Kidney capillary endothelial cell (primary cell): ENCODE measurements around the gene OR2T10.
"Not testable (repeated sequence)": the region's sequence is repeated elsewhere in the genome, so short reads cannot be mapped to it uniquely, and the experiment has no call there.

ENCODE experiments used
- DNase-seq: peaks from one replicate; pipeline ENCODE4 v3.0.0-alpha.2; 2018; ENCODE audit warnings: low spot score

The OR2T10 gene

DNA sequence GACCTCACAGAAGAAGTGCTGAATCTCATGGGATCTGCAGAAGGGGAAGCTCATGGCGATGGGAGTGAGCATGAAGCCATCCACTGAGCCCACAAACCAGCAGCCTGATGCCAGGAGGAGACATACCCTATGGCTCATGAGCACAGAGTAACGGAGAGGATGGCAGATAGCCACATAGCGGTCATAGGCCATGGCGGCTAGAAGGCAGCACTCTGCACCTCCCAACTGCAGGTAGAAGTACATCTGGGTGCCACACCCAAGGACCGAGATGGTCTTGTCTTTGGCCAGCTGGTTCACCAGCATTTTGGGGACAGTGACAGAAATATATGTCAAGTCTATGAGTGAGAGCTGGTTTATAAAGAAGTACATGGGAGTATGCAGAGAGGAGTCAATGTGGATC, 4.3 kb downstream of the OR2T10 start:
- no peak for DNase-seq

DNA sequence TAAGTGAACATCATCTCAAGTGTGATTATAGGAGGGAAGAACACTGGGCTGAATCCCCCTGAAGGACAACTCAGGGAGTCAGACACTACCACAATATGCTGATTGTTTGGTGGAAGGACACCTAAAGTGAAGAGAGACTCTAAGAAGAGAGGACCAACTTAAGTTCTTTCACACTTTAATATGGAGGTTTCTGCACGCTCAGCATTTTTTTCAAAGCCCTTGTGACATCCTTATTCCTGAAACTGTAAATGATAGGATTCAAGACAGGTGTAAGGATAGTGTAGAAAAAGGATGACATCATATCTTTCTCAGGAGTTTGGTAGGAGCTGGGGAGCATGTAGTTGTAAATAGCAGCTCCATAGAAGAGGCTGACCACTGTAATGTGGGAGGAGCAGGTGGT, 4.8 kb downstream of the OR2T10 start:
- no peak for DNase-seq

DNA sequence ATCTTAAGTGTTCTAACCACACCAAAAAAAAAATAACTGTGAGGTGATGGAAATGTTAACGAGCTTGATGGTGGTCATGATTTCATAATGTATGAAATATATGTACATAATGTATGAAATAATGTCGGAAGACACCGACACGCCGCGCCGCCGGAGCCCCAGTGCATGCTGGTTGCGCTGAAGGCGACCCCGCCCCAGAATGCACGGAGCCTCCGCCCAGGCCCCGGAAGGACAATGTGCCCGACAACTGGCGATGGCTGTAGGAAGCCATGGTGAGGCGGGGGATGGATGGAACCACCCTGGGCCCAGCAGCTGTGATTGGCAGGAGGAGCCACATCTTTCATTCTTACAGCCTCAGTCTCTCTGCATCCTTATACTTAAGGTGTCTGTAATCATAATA, 7.4 kb downstream of the OR2T10 start:
- DNase-seq: no peak

DNA sequence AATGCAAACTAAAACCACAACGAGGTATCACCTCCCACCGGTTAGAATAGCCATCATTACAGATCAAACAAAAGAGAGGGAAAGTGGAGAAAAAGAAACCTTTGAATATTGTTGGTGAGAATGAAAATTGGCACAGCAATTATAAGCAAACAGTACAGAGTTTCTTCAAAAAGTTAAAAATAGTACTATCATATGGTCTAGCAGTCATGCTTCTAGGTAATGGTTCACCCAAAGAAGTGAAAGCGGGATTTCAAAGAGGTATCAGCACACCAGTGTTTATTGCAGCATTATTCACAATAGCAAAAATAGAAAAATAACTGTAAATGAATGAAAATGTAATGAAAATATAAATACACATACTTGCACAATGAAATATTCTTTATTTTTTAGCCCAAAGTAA, 8.2 kb downstream of the OR2T10 start:
- no peak for DNase-seq

DNA sequence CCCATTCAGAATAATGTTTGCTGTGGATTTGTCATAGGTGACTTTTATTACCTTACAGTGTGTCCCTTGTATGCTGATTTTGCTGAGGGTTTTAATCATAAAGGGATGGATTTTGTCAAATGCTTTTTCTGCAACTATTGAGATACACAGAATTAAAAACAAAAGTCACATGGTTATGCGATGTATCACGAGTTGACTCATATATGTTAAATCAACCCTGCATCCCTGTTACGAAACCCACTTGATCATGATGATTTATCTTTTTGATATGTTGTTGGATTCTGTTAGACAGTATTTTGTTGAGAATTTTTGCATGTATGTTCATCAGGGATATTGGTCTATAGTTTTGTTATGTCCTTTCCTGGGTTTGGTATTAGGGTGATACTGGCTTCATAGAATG, 12.2 kb downstream of the OR2T10 start:
- no peak for DNase-seq

DNA sequence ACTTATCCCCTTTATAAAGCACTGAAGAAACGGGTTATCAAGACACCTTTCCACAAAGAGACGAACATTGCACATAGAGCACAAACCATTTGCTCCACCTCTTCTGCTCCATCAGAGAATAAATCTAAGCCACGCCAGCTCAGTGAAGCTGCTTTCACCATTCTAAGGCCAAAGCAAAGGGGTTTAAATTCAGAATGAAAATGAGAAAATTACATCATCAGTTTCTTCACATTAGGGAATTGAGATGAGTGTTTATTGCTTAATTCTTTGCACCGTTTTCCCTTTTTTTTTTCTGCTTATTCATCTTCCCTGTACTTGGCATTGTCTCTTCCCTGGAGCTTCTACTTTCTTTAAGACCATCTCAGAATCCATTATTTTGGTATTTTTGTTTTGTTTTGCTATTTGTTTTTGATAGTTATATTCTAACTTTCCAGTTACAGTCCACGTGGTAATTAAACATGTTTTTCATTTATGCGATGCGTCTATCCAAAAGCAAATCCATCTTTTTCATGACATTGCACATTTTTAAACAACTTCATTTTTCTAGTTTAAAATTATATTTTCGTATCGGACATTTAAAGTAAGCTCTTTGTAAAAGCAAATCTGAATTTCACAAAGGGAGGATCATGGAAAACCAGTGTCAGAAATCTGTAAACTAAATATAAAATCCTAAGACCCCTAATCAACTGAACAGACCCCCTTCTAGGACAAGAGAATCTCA, 21.1 kb downstream of the OR2T10 start:
- DNase-seq: no peak

DNA sequence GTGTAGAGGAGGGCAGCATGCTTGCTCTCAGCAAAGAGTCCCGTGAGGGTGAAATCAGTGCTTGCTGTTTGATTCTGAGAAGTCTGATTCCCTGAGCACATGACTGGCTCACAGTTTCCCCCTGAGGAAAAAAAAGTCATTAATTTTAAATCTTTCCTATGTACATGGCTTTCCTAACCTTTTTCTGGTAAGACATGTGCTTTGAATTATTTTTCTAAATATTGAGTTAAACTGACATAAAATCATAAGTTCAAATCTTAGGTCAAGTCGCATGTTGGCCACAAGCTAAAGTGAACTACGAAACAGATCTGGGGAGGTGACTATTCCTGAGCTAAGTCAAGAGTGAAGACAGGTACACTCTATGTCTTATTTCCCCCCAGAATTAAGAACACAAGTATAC, 22.8 kb downstream of the OR2T10 start, which contains the start of gene OR2T34:
TSS of gene OR2T34 (minus strand) at position 101 of the 400 bp plus-strand sequence. CDS start at position 101, 0 bp downstream.
- not testable (repeated sequence) for DNase-seq

DNA sequence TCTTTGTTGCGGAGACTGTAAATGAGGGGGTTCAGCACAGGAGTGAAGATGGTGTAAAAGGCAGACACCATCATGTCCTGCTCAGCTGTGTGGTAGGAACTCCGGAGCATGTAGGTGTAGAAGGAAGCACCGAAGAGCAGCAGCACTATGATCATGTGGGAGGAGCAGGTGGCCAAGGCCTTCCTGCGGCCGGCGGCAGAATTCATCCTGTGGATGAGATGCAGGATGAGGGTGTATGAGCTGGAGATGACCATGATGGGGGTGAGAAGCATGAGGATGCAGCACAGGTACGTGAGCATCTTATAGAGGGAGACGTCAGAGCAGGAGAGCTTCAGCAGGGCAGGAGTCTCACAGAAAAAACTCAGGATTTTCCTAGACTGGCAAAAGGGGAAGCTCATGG, 23.6 kb downstream of the OR2T10 start:
- DNase-seq: not testable (repeated sequence)

DNA sequence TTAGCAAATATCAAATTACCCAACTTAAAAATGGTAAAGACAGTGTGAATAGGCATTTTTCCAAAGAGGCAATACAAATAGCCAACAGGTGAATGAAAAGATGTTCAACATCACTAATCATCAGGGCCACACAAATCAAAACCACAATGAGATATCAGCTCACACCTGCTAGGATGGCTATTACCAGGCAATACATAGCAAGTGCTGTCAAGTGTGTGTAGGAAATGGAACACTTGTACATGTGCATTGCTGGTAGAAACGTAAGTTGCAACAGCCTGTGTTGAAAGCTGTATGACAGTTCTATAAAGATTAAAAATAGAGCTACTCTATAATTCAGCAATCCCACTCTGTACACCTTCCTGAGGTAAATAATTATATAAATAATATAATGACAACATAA, 25.5 kb downstream of the OR2T10 start:
- DNase-seq: not testable (repeated sequence)

DNA sequence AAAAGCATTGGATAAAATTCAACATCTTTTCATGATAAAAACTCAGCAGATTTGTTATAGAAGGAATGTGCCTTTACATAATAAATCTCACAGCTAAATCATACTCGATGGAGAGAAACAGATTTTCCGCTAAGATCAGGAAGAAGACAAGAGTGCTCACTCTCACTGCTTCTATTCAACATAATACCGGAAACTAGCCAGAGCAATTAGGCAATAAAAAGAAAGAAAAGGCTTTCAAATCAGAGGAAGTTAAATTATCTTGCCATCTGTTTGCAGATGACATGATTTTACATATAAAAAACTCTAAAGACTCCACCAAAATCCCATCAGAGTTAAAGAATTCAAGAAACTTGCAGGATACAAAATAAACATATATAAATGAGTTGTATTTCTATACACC, 26.7 kb downstream of the OR2T10 start:
- DNase-seq: not testable (repeated sequence)

DNA sequence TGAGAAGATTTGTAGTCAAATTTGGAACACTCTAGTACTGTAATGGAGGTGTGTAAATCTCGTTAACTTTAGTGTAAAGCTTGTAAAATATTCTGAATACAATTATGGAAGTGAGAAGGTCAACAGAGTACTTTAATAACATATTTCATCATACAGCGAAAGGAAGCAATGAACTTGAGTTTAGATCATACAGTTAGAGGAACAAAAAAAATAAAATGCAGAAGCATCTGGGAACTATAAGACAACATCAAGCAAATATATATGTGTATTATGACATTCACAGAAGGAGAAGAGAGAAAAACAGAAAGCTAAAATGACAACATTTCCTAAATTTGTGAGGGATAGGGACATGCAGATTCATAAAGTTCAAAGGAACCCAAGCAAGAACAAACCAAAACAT, 28.5 kb downstream of the OR2T10 start:
- DNase-seq: not testable (repeated sequence)

DNA sequence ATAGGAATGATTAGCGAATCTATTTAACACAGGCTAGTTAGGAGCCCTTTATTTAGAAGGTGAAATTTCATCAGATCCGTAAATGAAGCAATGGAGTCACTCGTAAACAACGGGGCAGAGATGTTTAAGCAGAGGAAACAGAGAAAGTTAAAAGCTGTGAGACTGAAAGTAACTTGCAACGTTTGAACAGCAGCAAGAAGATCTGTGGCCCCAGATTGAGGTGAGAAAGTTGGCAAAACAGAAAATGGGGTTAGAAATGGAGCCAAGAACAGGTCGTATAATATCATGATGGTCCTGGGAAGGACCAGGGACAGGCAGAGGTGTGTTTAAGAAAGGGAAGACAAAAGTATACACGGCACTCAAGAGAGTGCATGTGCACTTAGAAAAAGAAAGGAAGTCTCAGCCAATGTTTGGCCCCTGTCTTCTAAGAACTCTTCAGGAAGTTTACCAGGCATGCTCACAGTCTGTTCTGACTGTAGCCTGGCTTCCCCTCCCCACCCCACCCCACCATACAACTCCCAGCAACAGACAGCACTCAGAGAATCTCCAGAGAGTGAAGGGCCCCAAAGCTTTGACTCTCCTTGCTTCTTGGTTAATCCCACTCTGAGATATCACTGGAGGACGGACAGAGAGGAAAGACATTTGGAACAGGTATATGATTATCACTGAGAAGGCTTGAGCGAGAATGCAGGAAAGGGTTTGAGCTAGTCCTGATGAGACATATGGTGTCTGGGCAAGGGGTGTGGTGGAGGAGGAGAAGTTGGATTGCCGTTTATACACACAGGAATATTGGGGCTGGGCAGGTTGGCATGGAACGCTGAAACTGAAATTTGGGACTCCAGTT, 31.7 kb downstream of the OR2T10 start:
- DNase-seq: not testable (repeated sequence)

DNA sequence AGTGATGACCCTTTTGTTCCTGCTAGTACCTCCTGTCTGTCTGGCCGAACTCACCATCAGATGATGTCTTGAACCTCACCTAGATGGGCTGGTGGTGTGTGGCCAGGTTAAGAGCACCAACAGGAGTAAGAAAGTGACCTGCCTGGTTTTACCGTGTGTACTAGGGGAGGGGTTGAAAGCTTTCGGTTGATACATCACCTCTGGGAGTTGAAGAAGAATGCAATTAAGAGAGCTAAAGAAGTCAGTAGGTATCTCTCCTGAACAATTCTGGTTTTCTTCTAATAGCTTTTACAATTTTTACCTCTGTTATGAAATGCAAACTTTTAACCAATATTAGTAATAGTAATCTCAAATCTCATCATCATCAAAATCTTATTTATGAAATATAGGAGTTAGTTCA, 34.8 kb downstream of the OR2T10 start, which contains the start of gene OR2T29:
TSS of gene OR2T29 (minus strand) at position 101 of the 400 bp plus-strand sequence. CDS start 3,281 bp downstream, outside the sequence.
- not testable (repeated sequence) for DNase-seq

DNA sequence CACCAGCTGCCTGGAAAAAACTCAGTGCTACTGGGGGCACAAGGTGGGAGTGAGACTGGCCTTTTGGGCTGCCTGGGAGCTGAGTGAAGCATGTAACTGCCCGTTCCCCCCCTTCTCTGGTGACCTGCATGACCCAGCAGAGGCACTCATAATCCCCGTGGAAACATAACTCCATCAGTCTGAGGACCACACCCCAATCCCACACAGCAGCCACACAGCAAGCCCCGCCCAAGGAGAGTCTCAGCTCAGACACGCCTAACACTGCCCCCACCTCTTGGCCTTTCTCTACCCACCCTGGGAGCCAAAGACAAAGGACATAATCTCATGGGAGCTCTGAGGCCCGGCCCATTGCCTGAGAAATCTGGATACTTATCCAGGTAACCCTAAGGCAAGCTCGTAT, 46.5 kb downstream of the OR2T10 start:
- DNase-seq: not testable (repeated sequence)

DNA sequence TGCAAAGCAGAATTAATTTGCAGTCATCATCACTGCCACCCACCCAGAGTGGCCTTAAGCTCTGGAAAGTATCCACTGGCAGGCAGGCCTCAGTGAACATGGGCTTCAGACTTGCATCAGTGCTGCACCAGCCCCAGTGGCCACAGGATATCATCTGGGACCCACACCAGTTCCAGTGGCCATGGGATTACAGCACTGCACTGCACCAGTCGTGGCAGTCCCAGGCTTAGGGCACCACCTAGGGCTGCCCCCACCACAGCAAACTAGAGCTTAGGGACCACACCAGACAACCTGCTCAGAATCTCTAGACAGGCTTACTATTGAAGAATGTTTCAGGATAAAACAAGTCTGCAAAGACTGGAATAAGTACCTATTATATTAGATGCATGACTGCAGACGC, 50.1 kb downstream of the OR2T10 start:
- not testable (repeated sequence) for DNase-seq
